K562 (cell line): ENCODE results near the gene SEMA6B. TPM values are rescaled to one million over a fixed set of nuclear protein-coding genes. Genes with fewer than 3 reads are reported as not detected.
A peak's percentile ranks its signal among the peaks of the same experiment; 100 is the strongest.

ENCODE experiments used
- ATAC-seq: fragments of 200-7000 bp; cut with Tn5 transposase; 3 replicates; pipeline ENCODE4 v1.9.1; 2020; ENCODE audit warnings: moderate library complexity
- BruUV-seq: library from RNA; stranded (reverse); fragments of 400-500 nt; replicated peaks from 2 replicates; lab custom pipeline; 2021; lab: Mats Ljungman, UMichigan
- CTCF ChIA-PET: fragments of 300-600 bp; formaldehyde crosslinking; extraction: SDS; loops from one replicate; lab custom pipeline; 2021; ENCODE audit warnings: low intra/inter-chr PET ratio; lab: Yijun Ruan, JAX
- POLR2A ChIA-PET: fragments of 300-600, 350-650 bp; sonication (Branson Sonifier 250); formaldehyde crosslinking; extraction: SDS; loops from one replicate; lab custom pipeline; 2021; ENCODE audit warnings: antibody characterized with exemption, inconsistent platforms; lab: Yijun Ruan, JAX
- DNase-seq, 4 experiments: peaks; one replicate each; pipeline versions ENCODE4 v3.0.0 to v3.0.0-alpha.2; 2011 to 2018; ENCODE audit warnings: low spot score in 3 of 4, mixed read lengths in 3 of 4; ENCODE audit errors: extremely low read depth in 1 of 4
- FAIRE-seq: peaks from 2 replicates; lab custom pipeline; 2011; peaks lifted over from hg19 to GRCh38; lab: Jason Lieb, UNC
- H2AFZ ChIP-seq: 2 replicates; pipeline ENCODE4 v1.6.0; 2011; ENCODE audit warnings: low read depth, low read length, control low read depth, inconsistent platforms
- H3K27ac ChIP-seq: fragments of 200-600 bp; 3 replicates; pipeline ENCODE4 v1.8.0; 2011; ENCODE audit warnings: low read depth, mild to moderate bottlenecking, control low read depth, inconsistent platforms, low read length, moderate library complexity, mixed read lengths; ENCODE audit errors: extremely low read depth
- H3K27me3 ChIP-seq, 2 experiments: fragments of 300-600 bp in 1 of 2; 2 replicates in 1 of 2; 3 replicates in 1 of 2; pipeline versions ENCODE4 v1.6.0 to v1.8.0; 2011; ENCODE audit warnings: inconsistent platforms in 2 of 2, low read length in 2 of 2, mild to moderate bottlenecking in 1 of 2, mixed read lengths in 1 of 2, moderate library complexity in 1 of 2; ENCODE audit not compliant: control insufficient read depth in 2 of 2, insufficient read depth in 2 of 2
- H3K36me3 ChIP-seq: fragments of 300-600 bp; 3 replicates; pipeline ENCODE4 v1.8.0; 2011; ENCODE audit warnings: mild to moderate bottlenecking, low read length, inconsistent platforms; ENCODE audit not compliant: control insufficient read depth, insufficient read depth
- H3K4me1 ChIP-seq, 2 experiments: fragments of 200-600 bp in 1 of 2; replicated peaks in 1 of 2; 2 replicates in 1 of 2; 3 replicates in 1 of 2; pipeline versions ENCODE4 v1.5.1 to v1.8.0; 2011; ENCODE audit warnings: inconsistent platforms in 2 of 2, low read length in 2 of 2, mild to moderate bottlenecking in 1 of 2, mixed read lengths in 1 of 2, moderate library complexity in 1 of 2; ENCODE audit not compliant: control insufficient read depth in 2 of 2, insufficient read depth in 2 of 2
- H3K4me2 ChIP-seq: 2 replicates; pipeline ENCODE4 v1.6.1; 2011; ENCODE audit warnings: low read length, control low read depth, inconsistent platforms, mixed read lengths; ENCODE audit not compliant: insufficient read depth
- H3K4me3 ChIP-seq: fragments of 200-600 bp; sonication (generic), shearing (Covaris generic); 2 replicates; pipeline ENCODE4 v1.5.1; 2016; ENCODE audit warnings: control low read depth, inconsistent platforms
- H3K79me2 ChIP-seq: fragments of 200-600 bp; 3 replicates; pipeline ENCODE4 v1.8.0; 2011; ENCODE audit warnings: low read length, inconsistent platforms; ENCODE audit not compliant: control insufficient read depth, insufficient read depth
- H3K9ac ChIP-seq, 2 experiments: 2 replicates each; pipeline versions ENCODE4 v1.6.0 to v1.6.1; 2011; ENCODE audit warnings: low read depth in 2 of 2, low read length in 2 of 2, control low read depth in 1 of 2, inconsistent platforms in 1 of 2, mild to moderate bottlenecking in 1 of 2, mixed read lengths in 1 of 2; ENCODE audit not compliant: insufficient read depth in 1 of 2
- H3K9me1 ChIP-seq: one replicate; pipeline ENCODE4 v1.6.0; 2011; ENCODE audit warnings: inconsistent platforms, mild to moderate bottlenecking, low read length, moderate library complexity; ENCODE audit not compliant: control insufficient read depth, insufficient read depth
- H3K9me3 ChIP-seq: replicated peaks from 2 replicates; pipeline ENCODE4 v1.5.1; 2011; ENCODE audit warnings: low read depth, low read length, inconsistent platforms; ENCODE audit not compliant: control insufficient read depth, insufficient read depth
- H4K20me1 ChIP-seq: replicated peaks from 2 replicates; pipeline ENCODE4 v1.6.1; 2011; ENCODE audit warnings: low read length, inconsistent platforms, mixed read lengths; ENCODE audit not compliant: control insufficient read depth, insufficient read depth
- ARHGAP35 ChIP-seq: fragments of 450-650 bp; IDR thresholded peaks from 2 replicates; pipeline ENCODE4 v1.6.1; 2018; ENCODE audit not compliant: partially characterized antibody
- ATF1 ChIP-seq, 2 experiments: fragments of 450-650 bp in 1 of 2; IDR thresholded peaks; 2 replicates each; pipeline ENCODE4 v1.6.1; 2016; ENCODE audit warnings: missing compliant biosample characterization in 1 of 2, missing genetic modification characterization in 1 of 2
- BCOR ChIP-seq: fragments of 450-650 bp; IDR thresholded peaks from 2 replicates; pipeline ENCODE4 v1.6.1; 2016
- CBX3 ChIP-seq, 2 experiments: IDR thresholded peaks; 1 replicate in 1 of 2; 2 replicates in 1 of 2; pipeline ENCODE4 v1.6.1; 2012; ENCODE audit warnings: inconsistent platforms in 2 of 2, low read length in 2 of 2, borderline replicate concordance in 1 of 2, control low read depth in 1 of 2
- CHD4 ChIP-seq: fragments of 200-600 bp; sonication (generic); IDR thresholded peaks from 3 replicates; pipeline ENCODE4 v1.6.1; 2012; ENCODE audit warnings: low read depth, mild to moderate bottlenecking, mixed read lengths, low read length, inconsistent platforms; ENCODE audit not compliant: insufficient read depth, insufficient replicate concordance, poor library complexity, severe bottlenecking
- CTBP1 ChIP-seq: fragments of 450-650 bp; IDR thresholded peaks from 2 replicates; pipeline ENCODE4 v1.6.1; 2016; ENCODE audit warnings: borderline replicate concordance
- DACH1 ChIP-seq: fragments of 450-650 bp; IDR thresholded peaks from 2 replicates; pipeline ENCODE4 v1.6.1; 2018; ENCODE audit not compliant: partially characterized antibody
- DPF2 ChIP-seq: fragments of 450-650 bp; IDR thresholded peaks from 2 replicates; pipeline ENCODE4 v1.6.1; 2016
- HDAC2 ChIP-seq: fragments of 450-650 bp; IDR thresholded peaks from 2 replicates; pipeline ENCODE4 v1.6.1; 2016; ENCODE audit warnings: mild to moderate bottlenecking
- HDGF ChIP-seq: fragments of 450-650 bp; IDR thresholded peaks from 2 replicates; pipeline ENCODE4 v1.6.1; 2016
- HNRNPK ChIP-seq: fragments of 200-400 bp; formaldehyde crosslinking; IDR thresholded peaks from one replicate; pipeline ENCODE4 v1.6.1; 2018; ENCODE audit warnings: mild to moderate bottlenecking, low read depth, low read length; ENCODE audit not compliant: poor library complexity, severe bottlenecking
- MEF2A ChIP-seq: IDR thresholded peaks from 2 replicates; pipeline ENCODE4 v1.6.1; 2011; ENCODE audit warnings: low read depth, mild to moderate bottlenecking, low read length, moderate library complexity; ENCODE audit not compliant: control insufficient read depth
- MYC ChIP-seq, 2 experiments: fragments of 250-450 bp in 1 of 2; sonication (Bioruptor Pico) in 1 of 2; IDR thresholded peaks; 2 replicates each; pipeline versions ENCODE4 v1.5.1 to v1.6.1; 2012 to 2021; ENCODE audit warnings: low read depth in 2 of 2, borderline replicate concordance in 1 of 2, improper control_type of control experiment in 1 of 2, low read length in 1 of 2, mild to moderate bottlenecking in 1 of 2, moderate library complexity in 1 of 2
- PHF20 ChIP-seq: fragments of 450-650 bp; IDR thresholded peaks from 2 replicates; pipeline ENCODE4 v1.6.1; 2018; ENCODE audit not compliant: partially characterized antibody
- PTBP1 ChIP-seq: fragments of 200-400 bp; formaldehyde crosslinking; IDR thresholded peaks from 2 replicates; pipeline ENCODE4 v1.6.1; 2017; ENCODE audit warnings: low read depth, low read length
- ZFP36 ChIP-seq: fragments of 150-350 bp; IDR thresholded peaks from 2 replicates; pipeline ENCODE4 v1.6.1; 2018; ENCODE audit warnings: low read length, low read depth; ENCODE audit not compliant: partially characterized antibody
- ZNF121 ChIP-seq: sonication (generic); formaldehyde crosslinking; conservative IDR thresholded peaks from 2 replicates; pipeline ENCODE4 v1.8.0; 2022; ENCODE audit warnings: missing genetic modification reagents
- ZSCAN29 ChIP-seq: fragments of 450-650 bp; IDR thresholded peaks from 2 replicates; pipeline ENCODE4 v1.6.1; 2017
- WGBS: fragments of 100-300 bp; shearing (Covaris generic); methylation state at CpG from one replicate; pipeline ENCODE4 v1.1.6; 2016; ENCODE audit warnings: low coverage, mixed read lengths; ENCODE audit not compliant: insufficient coverage; ENCODE audit errors: missing lambda C conversion rate; 5-methylcytosine and 5-hydroxymethylcytosine counted together
- in situ Hi-C: fragments of 300-500 bp; cut with MboI; formaldehyde crosslinking; loops from 4 replicates; pipeline ENCODE4 v1.15.0; 2018; ENCODE audit warnings: inconsistent platforms, mixed read lengths
- intact Hi-C: fragments of 100-400 bp; cut with micrococcal nuclease; formaldehyde crosslinking; loops from 2 replicates; pipeline ENCODE4 v1.14.2; 2022
- polyA plus RNA-seq, 8 experiments: library from polyadenylated mRNA; depleted of rRNA in 4 of 8; stranded (reverse) in 5 of 8; unstranded in 3 of 8; fragments of >200 nt; fragmentation: Nextera tagmentation in 2 of 8; fragmentation: Illumina TruSeq in 1 of 8; extraction: Ambion mirVana in 2 of 8; extraction: Trizol in 1 of 8; gene quantifications; 2 replicates each; pipeline versions ENCODE4 v1.2.1 to v1.2.3, GENCODE V29; 2011 to 2014; ENCODE audit warnings: inconsistent platforms in 1 of 8, missing spikeins in 1 of 8
- total RNA-seq, 7 experiments: library from RNA; depleted of rRNA in 6 of 7; stranded (reverse); fragments of >200 nt in 6 of 7; fragmentation: Illumina TruSeq in 2 of 7; extraction: Trizol in 2 of 7; gene quantifications; 2 replicates each; pipeline versions ENCODE4 v1.2.1 to v1.2.3, GENCODE V29; 2011 to 2021; ENCODE audit warnings: low replicate concordance in 1 of 7
- TF ChIP-seq, protein P1 (sequence below), 2 experiments: fragments of 450-650 bp in 1 of 2; sonication (generic) in 1 of 2; formaldehyde crosslinking in 1 of 2; IDR thresholded peaks in 1 of 2; conservative IDR thresholded peaks in 1 of 2; 2 replicates each; pipeline versions ENCODE4 v1.6.1 to v1.8.1; 2016 to 2023; ENCODE audit warnings: mild to moderate bottlenecking in 2 of 2, moderate library complexity in 2 of 2, inconsistent platforms in 1 of 2, missing genetic modification reagents in 1 of 2
- TF ChIP-seq, protein P2 (sequence below): fragments of 450-650 bp; IDR thresholded peaks from 2 replicates; pipeline ENCODE4 v1.6.1; 2018; ENCODE audit warnings: mild to moderate bottlenecking, low read depth; ENCODE audit not compliant: partially characterized antibody

The SEMA6B gene
- total and polyA plus RNA-seq, 9 of the 15 experiments (the other 6 are each of a cell fraction or from before 2014, with no cell fraction given) = 0.65 to 4.6 (median 2.5) TPM; not detected in 2

DNA sequence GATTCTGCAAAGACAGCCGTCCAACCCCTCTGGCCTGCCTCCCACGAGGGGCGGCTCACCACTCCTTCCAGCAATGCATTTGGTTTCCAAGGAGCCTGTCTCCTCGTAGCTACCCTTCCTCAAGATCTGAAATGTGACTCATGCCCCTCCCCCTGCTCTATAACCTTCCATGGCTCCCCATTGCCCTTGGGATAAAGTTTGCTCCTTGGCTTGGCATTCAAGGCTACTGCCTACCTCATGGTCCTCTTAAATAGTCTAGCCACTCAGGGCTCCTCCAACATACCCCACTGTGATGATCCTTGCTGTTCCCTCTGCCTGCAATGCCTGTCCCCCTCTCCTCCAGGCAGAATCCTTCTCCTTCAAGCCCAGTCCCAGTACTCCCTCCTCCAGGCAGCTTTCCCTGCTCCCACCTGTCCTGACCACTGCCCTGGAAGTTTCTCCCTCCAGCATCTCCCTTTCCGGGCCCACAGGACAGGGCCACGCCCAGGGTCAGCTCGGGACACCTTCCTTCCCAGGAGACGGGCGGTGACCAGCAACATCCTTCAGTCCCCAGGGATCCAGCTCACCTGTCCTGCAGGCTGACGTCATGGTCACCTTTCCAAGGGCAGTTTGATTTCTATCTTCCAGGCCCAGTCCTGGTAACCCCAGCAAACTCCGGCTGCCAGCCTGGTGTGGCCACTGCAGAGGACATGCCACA, 19.2 kb upstream of the SEMA6B start:
- in situ Hi-C loops = loop anchor here (5.0 to 10.0 kb wide), 2 partner anchors 59 to 216 kb away; partner anchors contain the start of genes FEM1A and TNFAIP8L1
- no peaks in the 10 kb centered on the region for H3K79me2 ChIP-seq
- H4K20me1 ChIP-seq = peaks cover 4% of the 10 kb centered on the region
- POLR2A ChIA-PET = interaction anchor here (0.7 kb wide), 1 partner anchor 57 kb away, joined by 3 read pairs; no protein-coding TSS in a partner anchor
- no peaks in the 10 kb centered on the region for H3K36me3 ChIP-seq
- FAIRE-seq = no peak
- BruUV-seq = no TSS peak
- no peak for ATAC-seq
- no peak for DNase-seq
- WGBS = 42% methylated on average over 10 of the region's 11 CpGs
- no peak overlapping the region for H2AFZ ChIP-seq
- peaks cover 28 to 62% of the 10 kb centered on the region in 2 experiments for H3K4me1 ChIP-seq
- no peaks in the 10 kb centered on the region for H3K9me1 ChIP-seq
- H3K27me3 ChIP-seq = no peaks in the 10 kb centered on the region
- no peaks in the 10 kb centered on the region for H3K9me3 ChIP-seq
- no peak overlapping the region for H3K4me2 ChIP-seq
- no peak overlapping the region for H3K27ac ChIP-seq
- H3K4me3 ChIP-seq = no peak overlapping the region
- no peak overlapping the region for H3K9ac ChIP-seq
- intact Hi-C loops = no loop called here
- CTCF ChIA-PET = no interaction called here
- TF ChIP-seq ARHGAP35 = no peak
- TF ChIP-seq, protein P1, sequence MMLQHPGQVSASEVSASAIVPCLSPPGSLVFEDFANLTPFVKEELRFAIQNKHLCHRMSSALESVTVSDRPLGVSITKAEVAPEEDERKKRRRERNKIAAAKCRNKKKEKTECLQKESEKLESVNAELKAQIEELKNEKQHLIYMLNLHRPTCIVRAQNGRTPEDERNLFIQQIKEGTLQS (IDR thresholded peaks at IDR 0.05) = peak; percentile 58; the same call in 1 of the 2 replicates
- TF ChIP-seq, protein P1 (CRISPR knock-in tag; conservative IDR thresholded peaks at IDR 0.05) = no peak
- TF ChIP-seq HDGF = 0 out of 2 replicates have a peak, but pooled peaks have one; percentile 31
- peak; percentile 24 for TF ChIP-seq DACH1
- TF ChIP-seq, protein P2, sequence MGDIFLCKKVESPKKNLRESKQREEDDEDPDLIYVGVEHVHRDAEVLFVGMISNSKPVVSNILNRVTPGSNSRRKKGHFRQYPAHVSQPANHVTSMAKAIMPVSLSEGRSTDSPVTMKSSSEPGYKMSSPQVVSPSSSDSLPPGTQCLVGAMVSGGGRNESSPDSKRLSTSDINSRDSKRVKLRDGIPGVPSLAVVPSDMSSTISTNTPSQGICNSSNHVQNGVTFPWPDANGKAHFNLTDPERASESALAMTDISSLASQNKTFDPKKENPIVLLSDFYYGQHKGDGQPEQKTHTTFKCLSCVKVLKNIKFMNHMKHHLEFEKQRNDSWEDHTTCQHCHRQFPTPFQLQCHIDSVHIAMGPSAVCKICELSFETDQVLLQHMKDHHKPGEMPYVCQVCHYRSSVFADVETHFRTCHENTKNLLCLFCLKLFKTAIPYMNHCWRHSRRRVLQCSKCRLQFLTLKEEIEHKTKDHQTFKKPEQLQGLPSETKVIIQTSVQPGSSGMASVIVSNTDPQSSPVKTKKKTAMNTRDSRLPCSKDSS = no peak
- peak; percentile 92 for TF ChIP-seq HDAC2
- peak in 1 of 2 experiments; percentile 53; a peak in 1 of 3 replicates for TF ChIP-seq CBX3 (IDR thresholded peaks at IDR 0.05; ENCODE audit: borderline replicate concordance in 1 of 2, low read length in 2 of 2)
- TF ChIP-seq PHF20 = peak; percentile 48
- TF ChIP-seq ATF1 (CRISPR knock-in tag; IDR thresholded peaks at IDR 0.05) = no peak
- TF ChIP-seq ATF1 (tag; IDR thresholded peaks at IDR 0.05) = peak; percentile 12; the same call in 1 of the 2 replicates
- no peak for TF ChIP-seq MEF2A
- TF ChIP-seq MYC (IDR thresholded peaks at IDR 0.05; ENCODE audit: low read depth, low read length) = no peak
- no peak for TF ChIP-seq MYC (CRISPR knock-in tag; IDR thresholded peaks at IDR 0.05; ENCODE audit: borderline replicate concordance, low read depth)
- peak; percentile 93 for TF ChIP-seq PTBP1
- TF ChIP-seq CHD4 = no peak
- 0 out of 2 replicates have a peak, but pooled peaks have one; percentile 30 for TF ChIP-seq ZSCAN29
- TF ChIP-seq CTBP1 = peak; percentile 62; the same call in 1 of the 2 replicates
- no peak for TF ChIP-seq HNRNPK
- TF ChIP-seq ZNF121 (CRISPR knock-in tag) = 0 out of 2 replicates have a peak, but pooled peaks have one; percentile 26
- TF ChIP-seq DPF2 = 0 out of 2 replicates have a peak, but pooled peaks have one; percentile 24
- peak; percentile 92 for TF ChIP-seq ZFP36
- TF ChIP-seq BCOR = peak; percentile 99
